Renal cortical epithelial cell (primary cell): ENCODE results near the gene SCIN. TPM values are rescaled to one million over a fixed set of nuclear protein-coding genes. Genes with fewer than 3 reads are reported as not detected.
A peak's percentile ranks its signal among the peaks of the same experiment; 100 is the strongest.
"Not testable (repeated sequence)": the region's sequence is repeated elsewhere in the genome, so short reads cannot be mapped to it uniquely, and the experiment has no call there.

ENCODE experiments used
- DNase-seq: peaks from one replicate; pipeline ENCODE4 v3.0.0-alpha.2; 2011; ENCODE audit warnings: low read depth
- total RNA-seq: library from RNA; depleted of rRNA; stranded (reverse); fragments of >200 nt; gene quantifications from 2 replicates; pipeline ENCODE4 v1.2.3, GENCODE V29; 2014

SCIN gene
- total RNA-seq, 1 donor from 2014 or later: 113 TPM

GRCh38 chr7:12612622-12613021 is 42.1 kb downstream of the SCIN start:
- no peak for DNase-seq

DNA sequence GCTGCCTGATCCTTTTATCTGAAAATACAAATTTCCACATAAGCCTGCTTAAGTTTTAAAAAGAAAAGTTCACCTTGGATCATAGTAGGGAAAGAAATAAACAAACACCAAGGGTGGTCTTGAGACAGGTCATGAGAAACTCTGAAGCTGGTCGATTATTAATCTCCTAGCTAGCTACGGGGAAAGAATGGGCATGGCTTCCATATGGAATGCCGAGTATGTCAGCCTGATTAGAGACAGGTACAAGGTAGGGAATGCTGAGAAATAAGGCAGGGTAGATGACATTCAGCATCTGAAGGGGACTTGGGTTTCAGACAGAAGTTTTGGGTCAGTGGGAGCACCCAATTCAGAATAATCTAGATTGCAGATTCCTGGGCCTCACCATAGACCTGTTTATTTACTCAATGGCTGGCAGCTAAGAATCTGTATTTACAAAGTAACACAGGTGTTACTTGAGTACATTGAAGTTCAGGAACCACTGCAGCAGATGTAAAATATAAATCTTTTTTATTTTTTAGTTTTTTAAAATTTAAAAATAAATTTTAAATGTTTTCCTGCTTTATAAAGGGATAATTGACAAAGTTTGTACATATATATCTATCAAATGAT is 49.0 kb downstream of the SCIN start:
- DNase-seq: peak; percentile 65

- DNase-seq: no peak
Measured at GRCh38 chr7:12620371-12620770, 49.9 kb downstream of the SCIN start.

DNA sequence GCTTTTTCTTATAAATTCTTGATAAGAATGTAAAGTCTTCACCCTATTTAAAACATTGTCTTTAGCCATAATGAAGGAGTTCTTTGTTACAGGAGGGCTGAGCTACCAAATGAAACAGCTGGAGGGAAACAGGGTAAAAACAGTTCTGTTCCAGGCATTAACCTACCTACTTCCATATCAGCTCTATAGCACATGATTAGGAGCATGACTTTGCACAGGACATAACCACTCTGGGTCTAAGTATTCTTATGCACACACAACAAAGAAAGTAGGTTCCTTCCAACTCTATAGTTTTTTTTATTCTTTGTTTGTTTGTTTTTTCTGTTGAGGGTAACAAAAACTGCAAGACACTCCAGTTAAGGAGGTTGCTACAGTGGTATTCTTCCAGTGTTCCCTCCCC is 52.7 kb downstream of the SCIN start:
- DNase-seq: no peak

- DNase-seq: peak; percentile 54
Measured at GRCh38 chr7:12623885-12624498, 53.5 kb downstream of the SCIN start.

DNA sequence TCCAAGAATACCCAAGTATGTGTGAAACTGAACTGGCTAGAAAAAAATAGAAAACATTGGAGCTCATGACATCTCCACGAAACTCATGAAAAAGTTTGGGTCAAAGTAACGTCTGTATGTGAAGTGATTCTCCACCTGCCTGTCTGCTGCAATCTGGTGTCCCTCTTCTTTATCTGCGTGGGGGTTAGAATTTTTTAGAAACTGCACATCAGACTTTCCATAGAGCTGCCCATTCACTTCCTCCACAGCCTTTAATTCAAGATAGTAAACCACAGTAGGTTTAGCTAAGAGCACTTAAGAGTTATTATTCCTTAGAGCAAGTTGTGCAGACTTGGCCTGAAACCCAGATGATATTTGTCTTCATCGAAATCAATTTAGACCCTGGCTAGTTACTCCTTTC is 55.3 kb downstream of the SCIN start:
- DNase-seq: no peak

DNA sequence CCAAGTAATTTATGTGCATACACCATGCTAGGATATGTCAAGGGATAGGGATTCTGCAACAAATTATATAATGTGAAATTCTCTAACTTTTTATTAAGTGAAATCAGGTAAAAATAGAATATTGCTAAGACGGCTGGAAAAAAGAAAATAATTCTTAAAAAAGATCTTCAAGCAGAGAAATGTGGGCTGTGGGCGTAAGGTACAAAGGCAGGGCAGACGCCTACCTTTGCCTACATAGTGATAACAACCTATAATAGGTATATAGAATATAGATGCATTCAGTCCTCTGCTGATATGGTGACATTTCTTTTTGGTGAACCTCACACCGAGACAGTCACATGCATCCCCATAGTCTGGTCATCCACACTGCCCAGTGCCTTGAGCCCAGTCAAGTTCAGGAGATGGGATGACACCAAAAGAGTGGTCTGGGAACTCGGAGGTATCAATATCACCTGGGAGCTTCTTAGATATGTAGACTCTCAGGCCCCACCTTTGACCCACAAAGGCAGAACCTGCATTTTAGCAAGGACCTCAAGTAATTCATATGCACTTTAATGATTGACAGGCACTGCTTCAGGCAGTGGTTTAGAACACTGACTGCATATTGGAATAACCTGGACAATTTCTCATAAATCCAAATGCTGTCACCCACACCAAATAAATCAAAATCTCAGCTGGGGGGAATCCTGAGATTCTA is 59.4 kb downstream of the SCIN start:
- no peak for DNase-seq

DNA sequence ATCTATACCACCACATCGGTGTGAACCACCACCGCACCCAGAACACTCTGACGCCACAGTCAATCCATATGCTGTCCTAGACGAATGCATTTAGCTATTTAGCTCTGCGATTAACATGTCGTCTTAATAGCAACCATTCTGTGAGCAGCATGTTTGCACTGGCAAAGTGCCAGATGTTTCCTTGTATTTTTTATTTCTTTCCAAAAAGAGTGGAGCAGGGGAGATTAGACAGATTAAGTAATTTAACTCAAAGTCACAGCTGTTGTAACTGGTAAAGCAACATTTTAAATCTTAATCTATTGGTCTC is 59.9 kb downstream of the SCIN start:
- DNase-seq: no peak

- no peak for DNase-seq
Measured at GRCh38 chr7:12633582-12633981, 63.1 kb downstream of the SCIN start.

DNA sequence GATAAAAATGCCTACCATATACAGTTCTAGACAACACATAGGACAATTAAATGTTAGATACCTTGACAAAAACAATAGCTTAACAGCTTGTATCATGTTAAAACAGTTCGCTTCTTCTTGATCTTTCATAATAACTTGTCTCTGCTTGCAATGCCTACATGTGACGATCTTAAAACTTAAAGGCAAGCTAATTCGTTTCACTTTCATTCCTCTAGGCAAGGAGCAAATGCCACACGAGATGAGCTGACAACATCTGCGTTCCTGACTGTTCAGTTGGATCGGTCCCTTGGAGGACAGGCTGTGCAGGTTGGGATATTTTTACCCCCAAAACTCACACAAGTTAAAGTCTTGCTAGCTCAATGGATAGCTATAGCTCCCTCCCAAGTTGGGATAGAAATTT is 65.3 kb downstream of the SCIN start:
- DNase-seq: no peak

DNA sequence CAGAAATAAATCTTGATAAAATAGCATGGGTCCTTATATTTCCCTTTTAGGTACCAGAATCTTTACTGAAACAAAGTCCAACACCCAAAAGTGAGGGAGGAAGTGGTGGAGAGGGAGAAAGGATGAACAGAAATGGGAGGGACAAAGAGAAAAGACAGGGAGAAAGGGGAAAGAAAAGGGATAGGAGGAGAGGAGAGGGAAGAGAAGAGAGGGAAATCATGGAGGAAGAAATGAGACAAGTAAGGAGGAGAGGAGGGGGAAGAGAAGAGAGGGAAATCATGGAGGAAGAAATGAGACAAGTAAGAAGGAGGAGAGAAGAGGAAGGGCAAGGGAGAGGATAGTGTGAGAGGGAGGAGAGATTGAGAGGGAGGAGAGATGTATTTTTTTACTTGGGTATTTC is 66.8 kb downstream of the SCIN start:
- DNase-seq: no peak

GRCh38 chr7:12637819-12638592 is 67.5 kb downstream of the SCIN start:
- no peak for DNase-seq

GRCh38 chr7:12638851-12639456 is 68.4 kb downstream of the SCIN start:
- DNase-seq: peak; percentile 50

DNA sequence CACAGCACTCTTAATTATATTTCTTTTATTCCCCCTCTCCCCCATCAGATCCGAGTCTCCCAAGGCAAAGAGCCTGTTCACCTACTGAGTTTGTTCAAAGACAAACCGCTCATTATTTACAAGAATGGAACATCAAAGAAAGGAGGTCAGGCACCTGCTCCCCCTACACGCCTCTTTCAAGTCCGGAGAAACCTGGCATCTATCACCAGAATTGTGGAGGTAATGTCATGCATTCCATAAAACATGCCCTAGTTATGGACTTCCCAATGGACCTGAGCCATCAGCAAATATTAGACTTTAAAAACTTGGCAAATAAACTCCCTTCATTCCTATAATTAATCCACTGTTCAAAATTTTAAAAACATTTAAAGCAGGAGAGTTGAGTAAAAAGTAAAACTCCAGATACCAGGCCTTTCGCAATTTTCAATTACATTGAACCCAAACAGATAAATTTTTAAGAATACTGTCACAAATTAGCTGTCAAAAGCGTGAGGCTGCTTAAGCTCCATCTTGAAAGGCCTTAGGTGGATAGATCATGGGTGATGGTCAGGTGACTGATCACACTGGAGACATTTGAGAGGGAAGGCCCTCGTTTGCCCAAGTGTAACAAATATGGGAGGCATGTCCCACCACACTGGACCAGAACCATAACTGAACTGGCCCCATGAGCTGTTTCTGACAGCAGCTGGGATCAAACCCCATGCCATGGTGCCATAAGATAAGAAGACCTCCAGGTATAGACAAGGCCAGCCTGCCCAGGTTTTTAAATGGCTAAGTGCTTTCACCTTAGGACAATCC is 70.0 kb downstream of the SCIN start:
- DNase-seq: no peak

DNA sequence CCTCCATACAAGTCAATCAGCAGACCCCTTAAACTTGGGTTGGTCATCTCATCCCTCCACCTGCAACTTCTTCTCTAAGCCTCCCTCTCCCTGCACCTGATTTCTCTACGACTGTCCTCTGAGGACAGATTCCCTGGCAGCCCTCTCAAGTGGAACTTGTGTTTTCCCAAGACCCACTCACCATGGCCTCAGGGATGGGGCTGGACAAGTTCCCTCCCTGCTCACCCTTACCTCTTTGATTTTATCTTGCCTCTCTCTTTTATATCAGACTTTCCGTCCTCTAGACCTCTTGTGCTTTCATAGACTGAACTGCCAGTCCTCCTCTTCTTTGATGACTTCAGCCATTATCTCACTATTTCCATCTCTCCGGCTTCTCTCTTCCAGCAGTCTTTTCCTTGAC is 70.7 kb downstream of the SCIN start:
- DNase-seq: no peak

- no peak for DNase-seq
Measured at GRCh38 chr7:12642508-12642907, 72.0 kb downstream of the SCIN start.

- DNase-seq: no peak
Measured at GRCh38 chr7:12643001-12643643, 72.6 kb downstream of the SCIN start.

DNA sequence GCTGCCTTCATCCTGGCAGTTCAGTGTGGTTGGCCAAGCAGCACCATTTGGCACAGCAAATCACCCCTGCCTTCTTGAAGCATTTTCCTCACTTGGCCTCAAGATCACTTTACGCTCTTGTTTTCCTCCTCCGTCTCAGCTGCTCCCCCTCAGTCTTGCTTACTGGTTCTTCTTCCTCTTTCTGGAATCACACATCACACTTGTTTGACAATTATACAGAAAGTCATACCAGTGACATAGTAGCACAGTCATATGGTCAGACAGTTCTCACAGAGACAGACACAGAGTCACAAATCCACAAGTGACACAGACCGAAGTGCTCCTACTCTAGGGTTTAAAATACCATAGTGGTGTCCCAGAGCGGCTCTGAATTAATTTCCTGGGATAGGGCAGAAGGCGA is 73.1 kb downstream of the SCIN start:
- no peak for DNase-seq

DNA sequence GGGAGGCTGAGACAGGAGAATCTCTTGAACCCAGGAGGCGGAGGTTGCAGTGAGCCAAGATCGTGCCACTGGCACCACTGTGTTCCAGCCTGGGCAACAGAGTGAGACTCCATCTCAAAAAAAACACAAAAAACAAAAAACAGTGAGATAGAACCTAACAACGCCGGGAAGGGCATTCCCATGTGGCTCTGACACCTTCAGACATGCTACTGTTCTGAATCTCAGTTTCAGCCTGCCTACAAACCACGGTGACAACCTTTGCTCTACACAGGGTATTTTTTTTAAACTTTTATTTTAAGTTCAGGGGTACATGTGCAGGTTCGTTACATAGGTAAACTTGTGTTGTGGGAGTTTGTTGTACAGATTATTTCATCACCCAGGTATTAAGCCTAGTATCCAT is 74.7 kb downstream of the SCIN start:
- DNase-seq: not testable (repeated sequence)

DNA sequence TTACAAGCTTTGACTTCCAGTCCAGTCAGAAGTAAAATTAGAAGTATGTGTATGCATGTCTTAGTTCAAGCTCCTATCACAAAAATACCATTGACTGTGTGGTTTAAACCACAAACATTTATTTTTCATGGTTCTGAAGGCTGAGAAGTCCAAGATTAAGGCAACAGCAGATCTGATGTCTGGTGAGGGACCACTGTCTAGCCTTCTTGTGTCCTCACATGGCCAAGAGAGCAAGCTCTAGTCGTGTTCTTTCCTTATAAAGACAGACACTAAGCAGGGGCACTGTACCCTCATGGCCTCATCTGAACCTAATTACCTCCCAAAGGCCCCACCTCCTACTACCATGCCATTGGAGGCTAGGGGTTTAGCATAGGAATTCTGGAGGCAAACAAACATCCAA is 75.6 kb downstream of the SCIN start:
- no peak for DNase-seq
